ENCODE measurements around the gene CGA.

The CGA gene

DNA sequence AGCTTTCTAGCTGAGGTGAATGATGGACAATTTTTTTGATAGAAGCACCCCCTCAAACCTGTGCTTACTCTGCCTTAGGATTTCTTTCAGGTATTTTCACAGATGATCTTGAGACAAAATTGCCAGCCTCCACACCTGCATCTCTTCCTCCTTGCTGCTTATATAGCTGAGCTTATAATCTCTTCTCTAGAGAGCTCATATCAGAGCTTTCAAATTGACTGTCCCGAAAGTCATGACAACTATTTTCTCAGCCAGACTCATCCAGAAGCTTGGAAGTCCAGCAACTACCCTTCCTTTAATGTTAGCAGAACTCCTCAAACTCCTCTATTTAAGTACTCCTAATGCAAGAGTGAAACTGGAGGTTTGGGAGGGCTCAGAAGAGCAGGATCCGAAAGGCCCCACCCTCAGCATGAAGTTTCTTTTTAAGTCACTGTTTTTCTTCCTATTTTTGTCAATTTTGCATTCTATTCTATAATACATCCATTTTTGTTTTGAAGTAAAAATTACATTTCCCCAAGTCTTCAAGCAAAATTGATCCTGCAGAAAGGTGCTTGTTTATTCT is 12.7 kb downstream of the CGA start:
- no peak for DNase-seq

DNA sequence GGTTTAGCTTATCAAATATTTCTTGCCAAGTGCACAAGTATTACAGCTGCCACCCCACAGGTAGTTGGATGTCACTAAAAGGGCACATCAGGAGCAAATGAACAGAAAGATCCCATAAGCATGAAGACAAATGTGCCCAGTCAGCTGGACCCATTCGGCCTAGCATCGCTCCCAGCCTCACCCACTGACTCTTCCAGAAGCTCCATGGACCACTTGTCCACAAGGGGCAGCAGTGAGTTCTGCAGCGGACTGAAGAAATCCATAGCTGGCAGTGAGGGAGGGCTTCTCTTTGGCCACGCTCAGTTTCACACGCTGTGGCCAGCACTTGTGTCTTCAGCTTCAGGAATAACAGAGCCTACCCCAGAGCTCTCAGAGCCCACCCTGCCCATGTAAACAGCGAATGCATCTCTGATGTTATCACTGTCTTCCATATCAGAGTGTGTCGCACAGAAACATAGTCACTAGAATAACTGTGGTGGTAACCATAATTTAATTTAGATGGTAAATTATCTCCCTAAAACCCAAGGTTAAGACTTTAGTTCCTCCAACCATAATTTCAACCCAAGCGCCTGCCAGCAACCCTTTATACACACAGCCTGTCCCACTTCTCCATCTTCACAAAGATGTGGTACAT is 15.8 kb downstream of the CGA start:
- peak; percentile 58 for DNase-seq

DNA sequence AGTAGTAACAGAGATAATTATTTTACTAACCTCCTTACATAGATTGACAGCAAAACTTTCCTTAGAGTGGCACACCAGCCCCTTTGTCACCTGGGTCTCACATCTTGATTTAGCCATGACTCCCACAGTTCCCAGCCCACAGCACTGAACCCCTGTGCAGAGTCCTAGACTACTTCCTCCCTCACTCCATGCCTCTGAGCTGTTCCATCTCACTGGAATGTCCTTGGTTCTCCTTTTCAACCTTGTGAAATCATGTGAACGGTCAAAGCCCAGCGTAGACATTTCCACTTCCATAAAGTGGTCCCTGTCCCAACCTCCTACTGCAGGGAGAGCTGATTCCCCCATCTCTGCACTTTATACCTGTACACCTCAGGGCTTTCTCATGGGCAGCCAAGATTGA is 19.7 kb downstream of the CGA start:
- no peak for DNase-seq

DNA sequence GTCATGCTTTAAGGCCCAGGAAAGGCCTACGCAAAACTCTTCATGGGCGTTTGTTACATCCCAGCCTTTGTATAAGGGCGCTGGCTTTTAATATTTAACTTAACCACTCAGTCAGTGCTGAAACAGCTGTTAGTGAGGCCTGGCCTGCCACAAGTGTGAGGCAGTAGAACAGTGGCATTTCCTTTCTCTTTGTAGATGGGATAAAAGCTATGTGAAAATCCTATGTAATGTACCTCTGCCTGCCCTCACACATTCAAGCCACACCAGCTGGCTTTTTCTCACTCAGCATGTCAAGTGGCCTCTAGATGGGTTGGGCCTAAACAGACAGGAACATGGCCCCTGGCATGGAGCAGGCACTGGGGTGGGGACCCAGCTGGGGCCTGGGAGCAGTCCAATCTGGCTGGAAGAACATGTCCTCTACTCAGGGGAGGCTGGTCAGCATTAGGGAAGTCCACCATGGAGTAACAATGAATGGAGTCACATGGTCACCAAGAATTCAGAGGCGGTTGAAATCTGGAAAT is 20.7 kb downstream of the CGA start:
- no peak for DNase-seq

DNA sequence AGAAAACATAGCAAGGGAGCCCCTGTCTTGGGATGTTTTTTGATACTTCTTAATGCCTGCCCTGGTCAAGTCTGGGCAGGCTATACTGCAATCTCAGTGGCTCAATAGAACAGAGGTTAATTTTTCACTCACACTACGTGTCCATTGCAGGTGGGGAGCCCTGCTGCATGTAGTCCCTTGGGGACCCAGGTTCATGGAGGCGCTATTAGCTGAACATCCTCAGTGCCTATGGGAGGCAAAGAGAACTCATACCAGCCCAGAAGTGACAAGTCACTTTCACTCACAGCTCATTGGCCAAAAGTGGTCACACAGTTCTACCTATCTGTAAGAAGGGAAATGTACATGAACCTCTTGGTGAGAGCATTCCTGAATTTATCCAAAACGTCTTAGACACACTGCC is 23.2 kb downstream of the CGA start:
- no peak for DNase-seq

DNA sequence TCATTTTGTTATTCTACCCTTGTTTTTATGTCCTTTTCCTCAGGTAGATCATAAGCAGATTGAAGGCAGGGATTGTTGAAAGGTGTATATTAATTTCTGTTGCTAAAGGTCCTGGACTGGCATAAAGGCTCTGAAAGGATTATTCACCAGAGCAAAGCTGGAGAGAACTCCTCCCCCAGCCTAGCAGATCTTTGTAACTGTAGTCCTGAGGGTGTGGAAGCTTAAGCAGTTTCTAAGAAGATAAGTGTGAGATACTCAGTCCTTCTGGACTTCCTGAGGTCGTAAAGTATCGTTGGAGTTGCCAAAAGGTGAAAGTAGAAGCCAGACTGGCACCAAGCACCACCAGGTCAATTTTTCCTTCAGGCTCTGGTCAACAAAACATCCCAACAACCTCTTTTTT is 24.2 kb downstream of the CGA start:
- DNase-seq, result no peak

DNA sequence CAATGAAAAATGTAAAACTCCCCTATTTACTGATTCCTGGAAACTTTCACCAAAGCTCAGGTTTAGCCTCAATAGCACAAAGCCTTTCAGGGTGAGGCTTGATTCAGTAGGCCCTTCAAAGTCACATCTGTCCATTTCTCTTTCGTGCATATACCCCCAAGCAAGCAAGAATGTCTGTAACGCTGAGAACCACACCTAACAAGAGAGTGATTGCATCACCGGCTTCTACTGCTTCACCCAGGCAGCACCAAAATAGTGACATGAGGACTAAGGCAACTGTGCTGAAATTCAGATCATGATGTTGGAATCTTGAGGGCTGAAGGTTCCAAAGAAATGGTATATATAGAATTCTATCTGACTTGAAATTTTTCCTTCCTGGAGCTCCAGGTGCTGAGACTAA is 26.1 kb downstream of the CGA start:
- DNase-seq, result no peak

DNA sequence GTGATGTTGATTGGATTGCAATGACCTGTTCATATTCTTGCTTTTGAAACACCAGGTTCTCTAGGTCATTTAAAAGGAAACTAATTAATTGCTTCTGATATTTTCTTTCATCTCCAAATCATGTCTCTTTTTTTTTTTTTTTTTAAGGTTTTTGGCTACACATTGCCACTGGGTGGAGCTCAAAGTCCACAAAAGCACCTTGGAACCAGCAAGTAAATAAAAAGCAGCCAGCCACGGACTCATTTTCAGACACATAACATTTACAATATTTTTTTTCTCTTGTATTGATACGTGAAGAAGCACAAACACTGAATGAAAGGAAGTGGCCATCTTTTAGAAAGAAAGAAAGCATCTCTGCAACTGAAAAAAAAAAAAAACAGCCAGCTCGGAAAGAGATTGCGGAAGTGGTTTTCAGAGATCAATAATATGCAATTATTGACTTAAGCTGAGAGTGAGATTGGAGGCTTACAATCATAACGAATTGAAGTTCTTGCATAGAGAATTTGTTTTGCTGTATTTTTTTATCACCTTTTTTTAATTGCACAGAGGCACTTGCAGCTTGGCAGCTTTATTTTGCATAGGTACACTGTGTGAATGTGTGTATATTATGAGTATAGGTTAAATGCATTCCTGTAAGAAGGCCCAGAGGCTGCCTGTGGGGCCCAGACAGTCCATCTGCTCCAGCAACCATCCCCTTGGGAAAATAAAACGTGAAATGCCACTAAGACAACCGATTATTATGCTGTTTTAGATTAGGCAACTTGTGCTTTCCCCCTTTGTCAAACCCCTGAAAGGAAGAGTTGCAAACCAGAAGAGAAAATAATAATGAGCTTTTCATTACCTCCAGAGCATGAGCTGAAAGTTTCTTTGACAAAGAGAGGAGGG is 28.2 kb downstream of the CGA start:
- DNase-seq, result peak; percentile 39

DNA sequence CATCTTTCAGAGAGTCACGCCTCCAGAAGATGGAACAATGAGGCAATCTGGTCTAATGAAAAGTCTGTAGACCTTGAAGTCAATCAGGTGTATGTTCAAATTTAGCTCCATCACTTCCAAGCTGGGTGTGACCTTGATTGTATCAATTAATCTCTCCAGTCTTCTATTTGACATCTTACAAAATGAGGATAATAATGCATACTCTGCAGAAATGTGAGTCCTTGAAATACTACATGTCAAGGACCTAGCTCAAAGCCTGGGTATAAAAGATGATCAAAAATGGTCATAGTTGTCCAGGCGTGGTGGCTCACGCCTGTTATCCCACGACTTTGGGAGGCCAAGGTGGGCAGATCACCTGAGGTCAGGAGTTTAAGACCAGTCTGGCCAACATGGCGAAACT is 29.8 kb downstream of the CGA start:
- no peak for DNase-seq

DNA sequence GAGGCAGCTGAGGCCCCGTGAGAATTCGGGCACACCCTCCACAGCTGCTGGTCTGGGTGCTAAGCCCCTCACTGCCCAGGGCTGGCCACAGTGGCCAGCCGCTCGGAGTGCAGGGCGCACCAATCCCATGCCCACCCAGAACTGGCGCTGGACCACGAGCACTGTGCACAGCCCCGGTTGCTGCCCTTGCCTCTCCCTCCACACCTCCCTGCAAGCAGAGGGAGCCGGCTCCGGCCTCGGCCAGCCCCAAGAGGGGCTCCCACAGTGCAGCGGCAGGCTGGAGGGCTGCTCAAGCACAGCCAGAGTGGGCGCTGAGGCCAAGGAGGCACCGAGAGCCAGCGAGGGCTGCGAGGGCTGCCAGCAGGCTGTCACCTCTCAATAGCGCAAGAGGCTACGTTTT is 35.0 kb downstream of the CGA start:
- no peak for DNase-seq

DNA sequence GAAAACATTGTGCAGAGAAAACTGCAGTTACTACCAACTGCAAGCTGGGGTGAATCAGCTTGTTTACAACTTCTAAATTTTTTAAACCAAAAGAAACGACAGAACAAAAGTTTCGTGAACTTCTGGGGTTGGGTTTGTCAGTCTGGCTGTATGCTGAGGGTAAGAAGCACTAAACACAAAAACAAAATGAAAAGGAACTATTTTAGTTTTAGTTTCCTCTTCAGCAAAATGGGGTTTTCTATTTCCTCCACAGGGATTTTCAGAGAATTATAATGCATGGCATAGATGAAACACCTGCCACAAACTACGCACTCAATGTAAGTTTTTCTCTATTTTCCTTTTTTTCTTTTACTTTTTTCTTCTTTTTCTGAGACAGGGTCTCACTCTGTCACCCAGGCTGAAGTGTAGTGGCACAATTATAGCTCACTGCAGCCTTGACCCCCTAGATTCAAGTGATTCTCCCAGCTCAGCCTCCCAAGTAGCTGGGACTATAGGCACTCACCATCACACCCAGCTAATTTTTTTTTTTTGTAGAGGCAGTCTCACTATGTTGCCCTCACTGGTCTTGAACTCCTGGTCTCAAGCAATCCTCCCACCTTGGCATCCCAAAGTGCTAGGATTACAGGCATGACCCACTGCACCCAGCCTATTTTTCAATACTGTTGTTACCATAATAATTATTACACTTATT is 40.6 kb downstream of the CGA start:
- no peak for DNase-seq

DNA sequence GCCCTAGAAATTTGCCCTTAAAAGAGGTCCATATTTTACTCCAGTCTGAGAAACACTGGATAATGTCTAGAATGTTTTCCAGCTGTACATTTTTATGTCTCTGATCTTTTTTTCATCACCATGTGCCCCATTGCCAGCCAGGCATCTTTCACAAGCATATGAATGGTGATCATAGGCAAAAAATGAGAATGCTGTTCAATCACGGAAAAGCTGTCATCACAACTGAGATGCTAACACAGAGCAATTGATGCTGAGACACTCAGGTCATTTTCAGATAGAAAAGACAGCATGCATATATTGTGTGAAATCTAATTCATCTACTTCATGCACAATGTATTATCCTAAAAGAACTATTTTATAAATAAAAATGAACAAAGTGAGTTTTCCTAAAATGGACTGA is 41.6 kb downstream of the CGA start:
- no peak for DNase-seq

DNA sequence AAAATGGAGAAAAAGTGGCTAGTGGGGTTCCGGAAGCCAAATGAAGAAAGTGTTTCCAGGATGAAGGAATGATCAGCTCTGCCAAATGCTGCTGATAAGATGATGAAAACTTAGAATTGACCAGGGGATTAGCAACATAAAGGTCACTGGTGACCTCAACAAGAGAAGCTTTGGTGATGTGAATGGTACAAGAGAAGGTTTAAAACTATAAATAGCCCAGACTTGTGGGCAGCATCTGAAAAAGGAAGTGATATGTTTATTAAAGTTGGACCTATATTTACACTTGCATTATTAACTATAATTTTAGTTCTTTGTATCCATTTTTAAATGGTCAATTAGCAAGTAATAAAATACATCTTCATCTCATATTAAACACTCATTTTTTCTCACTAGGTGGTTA is 45.1 kb downstream of the CGA start:
- DNase-seq, result no peak

DNA sequence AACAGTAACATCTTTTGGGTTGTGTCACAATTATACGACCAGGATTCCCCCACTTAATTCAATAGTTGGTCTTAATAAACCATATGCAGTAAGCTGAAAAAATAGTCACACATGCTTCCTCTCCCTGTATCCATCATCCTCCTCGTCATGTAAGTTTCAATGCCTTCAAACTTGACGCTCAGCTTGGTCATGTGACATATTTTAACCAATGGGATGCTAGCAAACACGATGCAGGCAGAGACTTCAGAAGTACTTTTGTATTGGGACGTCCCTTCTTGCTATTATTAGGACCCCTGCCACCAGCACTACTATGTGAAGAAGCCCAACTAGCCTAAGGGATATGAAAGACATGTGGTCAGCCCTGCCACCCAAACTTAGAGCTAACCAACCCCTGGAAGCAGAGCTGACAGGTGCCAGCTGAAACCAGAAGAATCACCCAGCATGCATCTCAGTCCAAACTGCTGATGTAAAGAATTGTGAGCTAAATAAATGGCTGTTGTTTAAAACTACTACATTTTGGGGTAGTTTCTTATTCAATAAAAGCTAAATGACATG is 49.3 kb downstream of the CGA start:
- DNase-seq, result no peak

DNA sequence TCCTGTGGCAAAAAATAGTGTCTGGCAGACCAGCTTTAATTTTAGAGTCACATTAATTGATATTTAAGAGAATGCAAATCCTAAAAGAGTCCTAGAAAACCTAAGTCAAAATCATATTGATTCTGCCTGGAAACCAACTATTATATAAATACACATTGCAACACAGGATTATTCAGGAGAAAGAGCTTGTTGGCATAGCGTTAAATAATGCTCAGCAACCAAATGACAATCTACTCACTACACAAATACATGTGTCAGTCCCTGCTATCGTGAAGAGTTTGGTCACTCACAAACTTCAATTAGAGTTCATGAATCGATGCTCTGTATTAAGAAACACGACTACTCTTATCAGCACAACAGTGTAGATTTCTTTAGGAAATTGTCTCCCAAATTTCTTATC is 54.2 kb downstream of the CGA start:
- DNase-seq, result no peak
